GM10248 (cell line): Measurements from ENCODE around the gene MED22.
"Not testable (repeated sequence)": the region's sequence is repeated elsewhere in the genome, so short reads cannot be mapped to it uniquely, and the experiment has no call there.

Source experiments
- CTCF ChIA-PET: fragments of 300-600 bp; sonication (Branson Sonifier 250); formaldehyde crosslinking; extraction: SDS; loops from one replicate; lab custom pipeline; 2021; ENCODE audit warnings: antibody characterized with exemption; lab: Yijun Ruan, JAX
- POLR2A ChIA-PET: fragments of 350-650 bp; sonication (Branson Sonifier 250); formaldehyde crosslinking; extraction: SDS; loops from one replicate; lab custom pipeline; 2020; ENCODE audit warnings: antibody characterized with exemption; lab: Yijun Ruan, JAX
- DNase-seq: peaks from one replicate; pipeline ENCODE4 v3.0.0; 2012; ENCODE audit errors: extremely low spot score
- TF ChIP-seq, protein P1 (sequence below): IDR thresholded peaks from 2 replicates; pipeline ENCODE4 v1.5.1; 2012; ENCODE audit warnings: mild to moderate bottlenecking, low read depth; ENCODE audit errors: extremely low read depth, missing control alignments, control extremely low read depth

MED22 gene

DNA sequence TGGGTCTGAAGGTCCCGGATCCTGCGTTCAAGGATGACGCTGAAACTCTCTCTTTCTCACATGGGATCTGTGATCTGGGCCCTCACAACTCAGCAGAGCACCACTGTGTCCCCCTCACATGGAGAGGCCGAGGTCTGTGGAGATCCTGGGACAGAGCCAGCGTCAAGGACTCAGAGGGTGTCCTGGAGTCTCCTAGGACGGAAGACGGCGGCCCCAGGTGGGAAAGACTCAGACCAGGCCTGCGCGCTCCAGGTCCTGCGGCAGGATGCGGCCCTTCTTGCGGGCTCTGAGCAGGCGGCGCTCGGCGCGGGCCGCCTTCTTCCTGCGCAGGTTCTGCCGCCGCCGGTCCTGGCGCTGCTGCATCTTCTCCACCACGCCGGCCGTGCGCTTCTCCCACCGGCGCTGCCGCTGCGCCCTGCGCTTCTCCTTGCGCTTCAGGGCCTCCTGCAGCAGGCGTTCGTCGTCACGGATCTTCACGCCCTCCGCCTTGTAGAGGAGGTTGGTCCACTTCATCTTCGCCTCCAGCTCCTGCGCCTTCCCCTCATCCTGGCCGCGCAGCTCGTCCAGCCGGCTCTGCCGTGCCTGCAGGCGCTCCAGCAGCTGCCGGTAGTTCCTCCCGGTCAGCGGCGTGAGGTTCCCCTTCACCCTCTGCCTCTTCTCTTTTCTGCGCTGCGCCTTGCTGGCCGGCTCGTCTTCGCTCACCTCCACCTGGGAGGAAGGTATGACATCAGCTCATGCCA lies 16.1 kb downstream of the MED22 start:
- CTCF ChIA-PET, result interaction anchor here (0.7 to 2.6 kb wide), 4 partner anchors 11 to 146 kb away, joined by 3 to 14 read pairs (median 3); no protein-coding TSS in a partner anchor
- TF ChIP-seq, protein P1, sequence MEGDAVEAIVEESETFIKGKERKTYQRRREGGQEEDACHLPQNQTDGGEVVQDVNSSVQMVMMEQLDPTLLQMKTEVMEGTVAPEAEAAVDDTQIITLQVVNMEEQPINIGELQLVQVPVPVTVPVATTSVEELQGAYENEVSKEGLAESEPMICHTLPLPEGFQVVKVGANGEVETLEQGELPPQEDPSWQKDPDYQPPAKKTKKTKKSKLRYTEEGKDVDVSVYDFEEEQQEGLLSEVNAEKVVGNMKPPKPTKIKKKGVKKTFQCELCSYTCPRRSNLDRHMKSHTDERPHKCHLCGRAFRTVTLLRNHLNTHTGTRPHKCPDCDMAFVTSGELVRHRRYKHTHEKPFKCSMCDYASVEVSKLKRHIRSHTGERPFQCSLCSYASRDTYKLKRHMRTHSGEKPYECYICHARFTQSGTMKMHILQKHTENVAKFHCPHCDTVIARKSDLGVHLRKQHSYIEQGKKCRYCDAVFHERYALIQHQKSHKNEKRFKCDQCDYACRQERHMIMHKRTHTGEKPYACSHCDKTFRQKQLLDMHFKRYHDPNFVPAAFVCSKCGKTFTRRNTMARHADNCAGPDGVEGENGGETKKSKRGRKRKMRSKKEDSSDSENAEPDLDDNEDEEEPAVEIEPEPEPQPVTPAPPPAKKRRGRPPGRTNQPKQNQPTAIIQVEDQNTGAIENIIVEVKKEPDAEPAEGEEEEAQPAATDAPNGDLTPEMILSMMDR, result no peak
- no peak for DNase-seq
- POLR2A ChIA-PET, result interaction anchor here (0.6 to 1.0 kb wide), 2 partner anchors 15 to 84 kb away, joined by 3 read pairs; no protein-coding TSS in a partner anchor

DNA sequence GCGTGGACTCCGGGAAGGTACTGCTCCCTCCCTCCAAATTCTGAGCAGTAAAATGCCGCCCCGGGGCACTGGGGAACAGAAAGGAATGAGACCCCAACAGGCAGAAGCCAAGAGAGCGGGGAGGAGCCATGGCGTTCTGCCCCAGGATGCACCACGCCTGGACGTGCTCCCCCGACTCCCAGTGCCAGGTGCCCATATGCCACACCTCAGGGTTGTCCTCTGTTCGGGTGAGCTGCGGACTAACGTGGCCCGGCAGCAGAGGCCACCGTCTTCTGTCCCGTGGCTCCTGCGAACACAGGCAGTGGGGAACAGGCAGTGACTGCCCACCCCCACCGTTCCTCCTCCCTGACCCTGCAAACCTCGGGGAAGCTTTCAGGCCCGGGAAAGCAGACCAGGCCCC lies 16.7 kb downstream of the MED22 start:
- TF ChIP-seq, protein P1, result no peak
- no peak for DNase-seq
- CTCF ChIA-PET, result interaction anchor here (0.9 to 2.6 kb wide), 4 partner anchors 44 to 173 kb away, joined by 3 to 14 read pairs (median 4); no protein-coding TSS in a partner anchor
- POLR2A ChIA-PET, result interaction anchor here (0.6 to 0.8 kb wide), 2 partner anchors 17 to 84 kb away, joined by 3 read pairs; partner anchors contain the start of genes MED22 and RPL7A

- TF ChIP-seq, protein P1, result peak; percentile 54
- not testable (repeated sequence) for DNase-seq
- POLR2A ChIA-PET, result interaction anchor here (1.2 kb wide), 1 partner anchor 45 kb away, joined by 3 read pairs; no protein-coding TSS in a partner anchor
- CTCF ChIA-PET, result interaction anchor here (0.7 to 2.6 kb wide), 12 partner anchors 9 to 429 kb away, joined by 3 to 14 read pairs (median 4); no protein-coding TSS in a partner anchor
These were observed 18.4 kb downstream of the MED22 start for GRCh38 chr9:133329306-133330156.

DNA sequence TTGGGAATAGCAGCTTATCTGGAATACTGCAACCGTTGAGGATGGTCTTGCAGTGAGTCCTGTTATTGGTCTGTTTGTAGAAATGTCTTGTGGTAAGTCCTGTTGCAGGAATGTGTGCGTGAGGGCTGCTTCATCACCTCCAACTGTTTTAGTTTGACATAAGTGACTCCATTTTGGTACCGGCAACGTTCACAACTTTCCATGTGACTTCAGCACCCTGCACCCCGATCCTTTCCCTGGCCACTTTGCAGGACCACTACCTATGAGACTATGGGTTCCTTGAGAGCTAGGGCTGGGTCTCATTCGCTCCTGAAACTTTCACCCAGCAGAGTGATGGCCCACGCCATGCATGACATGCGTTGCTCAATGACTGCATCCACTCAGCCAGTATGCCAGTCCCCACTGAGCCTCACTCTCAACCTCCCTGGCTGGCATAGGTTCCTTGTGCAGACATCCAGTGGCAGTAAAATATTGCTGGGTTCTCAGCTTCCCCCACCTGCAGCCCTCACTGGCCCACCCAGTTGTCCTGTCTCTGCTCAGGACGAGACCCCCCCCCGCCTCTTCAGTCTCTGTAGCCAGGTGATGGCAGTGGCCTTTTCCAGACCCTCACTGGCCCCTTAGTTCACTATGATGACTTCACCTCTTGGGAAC lies 20.0 kb downstream of the MED22 start:
- TF ChIP-seq, protein P1, result no peak
- DNase-seq, result no peak
- ChIA-PET POLR2A (no interaction called here), CTCF (no interaction called here)

DNA sequence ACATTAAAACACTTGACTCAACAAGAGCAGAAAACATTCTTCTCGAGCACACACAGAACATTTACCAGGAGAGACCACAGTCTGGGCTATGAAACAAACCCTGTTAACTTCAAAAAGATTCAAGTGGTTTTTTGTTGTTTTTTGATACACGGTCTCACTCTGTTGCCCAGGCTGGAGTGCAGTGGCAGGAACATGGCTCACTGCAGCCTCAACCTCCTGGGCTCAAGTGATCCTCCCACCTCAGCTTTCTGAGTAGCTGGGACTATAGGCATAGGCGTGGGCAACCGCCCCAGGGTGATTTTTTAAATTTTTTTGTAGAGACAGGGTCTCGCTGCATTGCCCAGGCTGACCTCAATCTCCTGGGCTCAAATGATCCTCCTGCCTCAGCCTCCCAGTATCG lies 20.9 kb downstream of the MED22 start:
- DNase-seq, POLR2A ChIA-PET, CTCF ChIA-PET: not testable (repeated sequence)

DNA sequence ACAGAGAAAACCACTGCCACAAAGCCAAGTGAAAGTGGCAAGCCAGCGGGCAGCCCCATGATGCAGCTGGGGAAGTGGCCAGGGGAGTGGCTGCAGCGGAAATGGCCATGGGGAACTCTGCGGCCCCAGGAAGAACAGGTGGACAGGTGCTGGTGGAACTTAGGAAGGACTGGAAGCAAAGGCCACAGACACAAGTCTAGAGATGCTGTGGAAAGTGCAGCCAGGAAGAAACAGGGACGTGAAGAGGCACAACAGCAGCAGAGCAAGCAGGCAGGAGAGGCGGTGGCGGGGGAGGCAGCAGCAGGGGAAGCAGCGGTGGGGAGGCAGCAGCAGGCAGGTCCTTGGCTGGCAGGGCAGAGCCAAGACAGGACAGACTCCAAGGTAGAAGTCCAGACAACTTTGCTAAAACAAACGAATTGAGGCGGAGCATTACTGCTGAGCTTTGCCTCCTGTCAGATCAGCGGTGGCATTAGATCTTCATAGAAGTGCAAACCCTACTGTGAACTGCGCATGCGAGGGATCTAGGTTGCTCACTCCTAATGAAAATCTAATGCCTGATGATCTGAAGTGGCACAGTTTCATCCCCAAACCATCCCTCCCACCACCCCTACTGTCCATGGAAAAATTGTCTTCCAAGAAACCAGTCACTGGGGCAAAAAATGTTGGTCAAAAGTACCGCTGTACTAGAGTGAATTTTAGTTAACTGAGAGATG lies 23.8 kb downstream of the MED22 start:
- TF ChIP-seq, protein P1, result no peak
- CTCF ChIA-PET, result no interaction called here
- POLR2A ChIA-PET, result no interaction called here
- no peak for DNase-seq
